Fibroblast of the aortic adventitia (primary cell): Measurements from ENCODE around the gene RASGRP1. TPM values are rescaled to one million over a fixed set of nuclear protein-coding genes. Genes with fewer than 3 reads are reported as not detected.

ENCODE experiments used
- DNase-seq: peaks from one replicate; pipeline ENCODE4 v3.0.0-alpha.2; 2010; ENCODE audit warnings: low read depth
- H3K4me3 ChIP-seq: 2 replicates; pipeline ENCODE4 v1.5.1; 2011; ENCODE audit warnings: low read depth, mild to moderate bottlenecking, control low read depth, low read length, moderate library complexity
- total RNA-seq: library from RNA; depleted of rRNA; stranded (reverse); fragments of >200 nt; gene quantifications from 2 replicates; pipeline ENCODE4 v1.2.3, GENCODE V29; 2012; ENCODE audit warnings: low replicate concordance
- TF ChIP-seq, protein P1 (sequence below): IDR thresholded peaks from 2 replicates; pipeline ENCODE4 v1.5.1; 2011; ENCODE audit warnings: mild to moderate bottlenecking, low read length, control low read depth, inconsistent platforms; ENCODE audit not compliant: insufficient read depth

RASGRP1 gene
- total RNA-seq, 1 donor: 0.09 TPM

GRCh38 chr15:38476120-38476519 lies 88.5 kb downstream of the RASGRP1 start:
- TF ChIP-seq, protein P1, sequence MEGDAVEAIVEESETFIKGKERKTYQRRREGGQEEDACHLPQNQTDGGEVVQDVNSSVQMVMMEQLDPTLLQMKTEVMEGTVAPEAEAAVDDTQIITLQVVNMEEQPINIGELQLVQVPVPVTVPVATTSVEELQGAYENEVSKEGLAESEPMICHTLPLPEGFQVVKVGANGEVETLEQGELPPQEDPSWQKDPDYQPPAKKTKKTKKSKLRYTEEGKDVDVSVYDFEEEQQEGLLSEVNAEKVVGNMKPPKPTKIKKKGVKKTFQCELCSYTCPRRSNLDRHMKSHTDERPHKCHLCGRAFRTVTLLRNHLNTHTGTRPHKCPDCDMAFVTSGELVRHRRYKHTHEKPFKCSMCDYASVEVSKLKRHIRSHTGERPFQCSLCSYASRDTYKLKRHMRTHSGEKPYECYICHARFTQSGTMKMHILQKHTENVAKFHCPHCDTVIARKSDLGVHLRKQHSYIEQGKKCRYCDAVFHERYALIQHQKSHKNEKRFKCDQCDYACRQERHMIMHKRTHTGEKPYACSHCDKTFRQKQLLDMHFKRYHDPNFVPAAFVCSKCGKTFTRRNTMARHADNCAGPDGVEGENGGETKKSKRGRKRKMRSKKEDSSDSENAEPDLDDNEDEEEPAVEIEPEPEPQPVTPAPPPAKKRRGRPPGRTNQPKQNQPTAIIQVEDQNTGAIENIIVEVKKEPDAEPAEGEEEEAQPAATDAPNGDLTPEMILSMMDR: no peak
- DNase-seq: no peak
- no peak overlapping the region for H3K4me3 ChIP-seq

DNA sequence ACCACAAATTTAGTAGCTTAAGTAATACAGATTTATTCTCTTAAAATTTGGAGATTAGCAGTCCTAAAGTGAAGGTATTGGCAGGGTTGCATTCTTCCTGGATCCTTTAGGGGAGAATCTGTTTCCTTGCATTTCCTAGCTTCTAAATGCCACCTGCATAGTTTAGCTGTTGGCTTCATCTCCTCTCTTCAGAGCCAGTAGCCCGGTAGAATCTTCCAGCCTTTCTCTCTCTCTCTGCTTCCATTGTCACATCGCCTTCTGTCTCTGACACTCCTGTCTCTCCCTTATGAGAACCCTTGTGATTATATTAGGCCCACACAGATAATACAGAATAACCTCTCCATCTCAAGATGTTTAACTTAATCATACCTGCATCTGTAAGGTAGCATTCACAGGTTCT lies 89.3 kb downstream of the RASGRP1 start:
- TF ChIP-seq, protein P1: no peak
- DNase-seq: no peak
- no peak overlapping the region for H3K4me3 ChIP-seq

- DNase-seq: peak; percentile 87
- H3K4me3 ChIP-seq: no peak overlapping the region
- TF ChIP-seq, protein P1: peak; percentile 79
Measured at GRCh38 chr15:38474155-38474757, 90.4 kb downstream of the RASGRP1 start.

GRCh38 chr15:38471974-38472373 lies 92.6 kb downstream of the RASGRP1 start:
- DNase-seq: no peak
- TF ChIP-seq, protein P1: no peak
- H3K4me3 ChIP-seq: no peak overlapping the region

DNA sequence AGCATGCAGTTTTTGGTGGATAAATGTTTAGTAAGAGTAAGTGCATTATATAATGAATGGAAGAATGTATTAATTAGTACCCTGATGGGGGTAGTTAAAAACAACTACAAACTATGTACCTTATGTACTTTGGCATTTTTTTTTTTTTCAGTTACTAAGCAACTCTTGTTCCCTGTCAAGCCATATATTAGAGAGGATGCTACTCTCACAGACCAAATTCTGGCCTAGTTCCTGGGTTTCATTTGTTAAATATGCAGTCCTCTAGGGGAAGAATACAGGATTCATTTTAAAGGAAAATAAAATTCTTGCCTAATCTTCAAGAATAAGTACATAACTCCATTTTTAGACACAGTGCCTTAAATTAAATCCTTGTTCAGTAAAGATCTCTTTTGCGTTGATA lies 93.8 kb downstream of the RASGRP1 start:
- no peak overlapping the region for H3K4me3 ChIP-seq
- TF ChIP-seq, protein P1: no peak
- no peak for DNase-seq

GRCh38 chr15:38464675-38465074 lies 99.9 kb downstream of the RASGRP1 start:
- no peak overlapping the region for H3K4me3 ChIP-seq
- DNase-seq: no peak
- TF ChIP-seq, protein P1: no peak

GRCh38 chr15:38463893-38464292 lies 100.7 kb downstream of the RASGRP1 start:
- TF ChIP-seq, protein P1: no peak
- no peak overlapping the region for H3K4me3 ChIP-seq
- DNase-seq: no peak
